ENCODE measurements around the gene TEK.

DNA sequence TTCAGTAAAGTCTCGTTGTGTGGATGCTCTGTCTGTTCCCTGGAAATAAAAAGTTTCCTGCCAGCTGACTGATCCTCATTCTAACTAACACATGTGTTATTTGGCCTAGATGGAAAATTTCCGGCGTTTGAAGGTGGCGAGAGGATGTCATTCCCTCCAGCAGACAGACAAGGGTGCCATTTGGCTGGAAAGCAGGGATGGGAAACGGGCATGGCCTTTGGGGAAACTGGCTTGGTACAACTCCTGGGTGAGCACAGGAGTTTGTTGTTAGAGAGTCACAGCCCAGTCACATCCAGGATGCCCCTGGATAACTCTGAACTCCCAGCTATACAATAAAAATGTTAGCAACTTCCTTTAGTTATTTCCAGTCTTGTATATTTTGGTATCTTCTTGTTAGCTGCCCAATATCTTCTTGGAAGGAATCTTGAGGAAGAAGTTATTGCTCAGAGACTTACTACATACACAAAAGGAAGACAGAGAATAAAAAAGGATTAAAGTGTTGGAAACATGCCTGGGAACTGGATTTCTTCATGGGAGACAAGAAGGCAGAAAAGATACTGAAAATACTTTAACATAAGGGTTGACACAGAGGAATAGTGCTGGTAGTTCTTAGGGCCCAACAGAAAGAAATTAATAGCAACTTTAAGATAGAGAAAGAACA is 41.9 kb downstream of the TEK start:
- TF ChIP-seq, protein P1, sequence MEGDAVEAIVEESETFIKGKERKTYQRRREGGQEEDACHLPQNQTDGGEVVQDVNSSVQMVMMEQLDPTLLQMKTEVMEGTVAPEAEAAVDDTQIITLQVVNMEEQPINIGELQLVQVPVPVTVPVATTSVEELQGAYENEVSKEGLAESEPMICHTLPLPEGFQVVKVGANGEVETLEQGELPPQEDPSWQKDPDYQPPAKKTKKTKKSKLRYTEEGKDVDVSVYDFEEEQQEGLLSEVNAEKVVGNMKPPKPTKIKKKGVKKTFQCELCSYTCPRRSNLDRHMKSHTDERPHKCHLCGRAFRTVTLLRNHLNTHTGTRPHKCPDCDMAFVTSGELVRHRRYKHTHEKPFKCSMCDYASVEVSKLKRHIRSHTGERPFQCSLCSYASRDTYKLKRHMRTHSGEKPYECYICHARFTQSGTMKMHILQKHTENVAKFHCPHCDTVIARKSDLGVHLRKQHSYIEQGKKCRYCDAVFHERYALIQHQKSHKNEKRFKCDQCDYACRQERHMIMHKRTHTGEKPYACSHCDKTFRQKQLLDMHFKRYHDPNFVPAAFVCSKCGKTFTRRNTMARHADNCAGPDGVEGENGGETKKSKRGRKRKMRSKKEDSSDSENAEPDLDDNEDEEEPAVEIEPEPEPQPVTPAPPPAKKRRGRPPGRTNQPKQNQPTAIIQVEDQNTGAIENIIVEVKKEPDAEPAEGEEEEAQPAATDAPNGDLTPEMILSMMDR (conservative IDR thresholded peaks at IDR 0.05; ENCODE audit: low read depth, low read length), result no peak
- no peak for TF ChIP-seq EZH2 (IDR thresholded peaks at IDR 0.05; ENCODE audit: low read length, unreplicated experiment)

Measured in PC-3 (cell line).